Astrocyte (in vitro differentiated cells and primary cell): ENCODE data around the gene CHST11.

ENCODE experiments used
- CTCF ChIP-seq: IDR thresholded peaks from 2 replicates; pipeline ENCODE4 v1.5.1; 2011; ENCODE audit warnings: low read depth, mild to moderate bottlenecking, inconsistent platforms, low read length, moderate library complexity; ENCODE audit not compliant: insufficient read depth
- EZH2 ChIP-seq: IDR thresholded peaks from 2 replicates; pipeline ENCODE4 v1.6.1; 2012; ENCODE audit warnings: mild to moderate bottlenecking, low read length, inconsistent platforms; ENCODE audit not compliant: insufficient read depth

DNA sequence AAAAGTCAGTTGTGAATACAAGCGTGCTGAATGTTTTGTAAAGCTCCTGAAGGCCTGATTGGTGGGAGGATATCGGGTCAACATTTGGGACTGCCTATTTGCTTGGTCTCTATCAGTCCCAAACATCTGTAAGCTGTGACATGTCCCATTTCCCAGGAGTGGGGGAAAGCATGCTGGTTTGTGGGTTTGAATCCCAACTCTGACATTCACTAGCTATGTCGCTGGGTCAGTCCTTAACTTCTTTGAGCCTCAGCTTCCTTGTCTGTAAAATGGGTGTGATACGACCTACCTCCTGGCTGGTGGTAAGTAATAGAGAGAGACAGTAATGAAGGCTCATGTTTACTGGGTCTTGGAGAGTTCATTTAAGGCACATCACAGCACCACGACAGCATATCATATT lies 136.7 kb downstream of the CHST11 start:
- TF ChIP-seq CTCF (no peak), EZH2 (no peak)
